SH-SY5Y (cell line): ENCODE measurements around the gene ANKRD29.

Experiments
- GATA2 ChIP-seq: IDR thresholded peaks from 2 replicates; pipeline ENCODE4 v1.6.1; 2011; ENCODE audit warnings: mild to moderate bottlenecking, low read depth, low read length
- GATA3 ChIP-seq: IDR thresholded peaks from 2 replicates; pipeline ENCODE4 v1.6.1; 2011; ENCODE audit warnings: low read depth, mild to moderate bottlenecking, low read length, moderate library complexity

DNA sequence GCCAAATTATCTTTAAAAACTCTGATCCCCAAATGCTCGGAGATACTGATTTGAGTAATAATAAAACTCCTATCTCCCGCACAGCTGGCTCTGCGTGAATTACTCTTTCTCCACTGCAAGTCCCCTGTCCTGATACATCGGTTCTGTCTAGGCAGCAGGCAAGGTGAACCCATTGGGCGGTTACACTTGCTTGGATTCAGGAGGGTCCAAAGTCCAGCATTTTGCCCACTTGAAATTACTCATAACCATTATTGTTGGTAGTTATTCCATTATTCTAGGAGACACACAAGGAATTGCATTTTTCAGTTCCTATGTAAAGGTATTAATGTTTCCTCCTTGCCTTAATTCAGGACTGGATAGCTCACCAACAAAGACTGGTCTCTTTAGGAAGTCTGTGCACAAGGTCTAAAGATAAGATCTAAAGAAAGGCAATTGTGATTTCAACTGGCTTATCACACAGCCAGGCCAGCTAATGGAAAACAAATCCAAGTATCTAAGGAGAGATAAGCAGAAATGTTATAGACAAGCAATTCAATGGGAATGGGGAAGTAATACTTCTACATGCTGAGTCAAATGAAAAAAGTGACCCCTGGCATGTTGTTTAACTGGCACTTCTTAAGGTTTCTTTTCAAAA is 53.2 kb downstream of the ANKRD29 start:
- TF ChIP-seq GATA3: no peak
- peak; percentile 31; the same call in 1 of the 2 replicates for TF ChIP-seq GATA2
